Panc1 (cell line): Measurements from ENCODE around the gene SDC1. TPM values are rescaled to one million over a fixed set of nuclear protein-coding genes. Genes with fewer than 3 reads are reported as not detected.

Source experiments
- ATAC-seq: fragments of 200-7000 bp; cut with Tn5 transposase; 2 replicates; pipeline ENCODE4 v1.9.1; 2020; ENCODE audit warnings: mild to moderate bottlenecking, moderate library complexity
- BruUV-seq: library from RNA; stranded (reverse); fragments of 400-500 nt; replicated peaks from 2 replicates; lab custom pipeline; 2021; lab: Mats Ljungman, UMichigan
- CTCF ChIA-PET: fragments of 300-600 bp; sonication (Branson Sonifier 250); formaldehyde crosslinking; loops from one replicate; lab custom pipeline; 2022; ENCODE audit warnings: antibody characterized with exemption; lab: Charles Lee
- POLR2A ChIA-PET: fragments of 300-600 bp; sonication (Branson Sonifier 250); formaldehyde crosslinking; loops from one replicate; lab custom pipeline; 2022; ENCODE audit warnings: antibody characterized with exemption; lab: Charles Lee
- DNase-seq: peaks from one replicate; pipeline ENCODE4 v3.0.0-alpha.2; 2010; ENCODE audit warnings: low read depth, low spot score
- H3K27ac ChIP-seq: 2 replicates; pipeline ENCODE4 v1.5.1; 2011; ENCODE audit warnings: mild to moderate bottlenecking, low read length, inconsistent platforms
- H3K27me3 ChIP-seq: fragments of 200-500 bp; sonication (Bioruptor generic); 2 replicates; pipeline ENCODE4 v1.6.0; 2014; ENCODE audit warnings: low read length, inconsistent platforms; ENCODE audit not compliant: control insufficient read depth, insufficient read depth
- H3K36me3 ChIP-seq: fragments of 200-500 bp; sonication (Bioruptor generic); 2 replicates; pipeline ENCODE4 v1.5.1; 2014; ENCODE audit warnings: inconsistent platforms, mild to moderate bottlenecking, low read length, moderate library complexity; ENCODE audit not compliant: control insufficient read depth, insufficient read depth
- H3K4me1 ChIP-seq: 2 replicates; pipeline ENCODE4 v1.5.1; 2011; ENCODE audit warnings: inconsistent platforms, mild to moderate bottlenecking, low read length, moderate library complexity; ENCODE audit not compliant: control insufficient read depth, insufficient read depth
- H3K4me3 ChIP-seq, 2 experiments: 2 replicates each; pipeline ENCODE4 v1.5.1; 2011 to 2012; ENCODE audit warnings: low read depth in 2 of 2, low read length in 2 of 2, mild to moderate bottlenecking in 2 of 2, inconsistent platforms in 1 of 2, moderate library complexity in 1 of 2
- H3K9me3 ChIP-seq: fragments of 200-500 bp; sonication (Bioruptor generic); 2 replicates; pipeline ENCODE4 v1.5.1; 2014; ENCODE audit warnings: low read depth, mild to moderate bottlenecking, inconsistent platforms, low read length, moderate library complexity; ENCODE audit not compliant: control insufficient read depth, insufficient read depth
- POLR2AphosphoS5 ChIP-seq: IDR thresholded peaks from 2 replicates; pipeline ENCODE4 v1.6.1; 2012; ENCODE audit warnings: mild to moderate bottlenecking, low read depth, low read length, moderate library complexity
- SIN3A ChIP-seq: IDR thresholded peaks from 2 replicates; pipeline ENCODE4 v1.6.1; 2012; ENCODE audit warnings: low read depth, mild to moderate bottlenecking, low read length, moderate library complexity, borderline replicate concordance; ENCODE audit not compliant: insufficient read depth
- TCF7L2 ChIP-seq: IDR thresholded peaks from 2 replicates; pipeline ENCODE4 v1.6.1; 2011; ENCODE audit warnings: mild to moderate bottlenecking, low read depth, low read length, inconsistent platforms
- in situ Hi-C: cut with HindIII; loops from 2 replicates; pipeline ENCODE4 v1.10.0; 2016; ENCODE audit warnings: low sequenced_read_pairs, low pct_unique_long_range_greater_than_20kb
- intact Hi-C: fragments of 100-400 bp; cut with micrococcal nuclease; formaldehyde crosslinking; loops from one replicate; pipeline ENCODE4 v1.10.0; 2022; ENCODE audit not compliant: unreplicated experiment
- total RNA-seq: library from RNA; stranded (reverse); gene quantifications from one replicate; pipeline ENCODE4 v1.2.1, GENCODE V29; 2021; ENCODE audit not compliant: unreplicated experiment
- TF ChIP-seq, protein P1 (sequence below), 2 experiments: IDR thresholded peaks; 2 replicates each; pipeline ENCODE4 v1.6.1; 2011 to 2012; ENCODE audit warnings: low read depth in 2 of 2, control low read depth in 1 of 2, low read length in 1 of 2, mild to moderate bottlenecking in 1 of 2, moderate library complexity in 1 of 2; ENCODE audit not compliant: insufficient read depth in 1 of 2
- TF ChIP-seq, protein P2 (sequence below): fragments of 450-650 bp; IDR thresholded peaks from 2 replicates; pipeline ENCODE4 v1.5.1; 2017; ENCODE audit warnings: mild to moderate bottlenecking

The SDC1 gene
- total RNA-seq, 1 experiment from 2014 or later = 93.0 TPM

DNA sequence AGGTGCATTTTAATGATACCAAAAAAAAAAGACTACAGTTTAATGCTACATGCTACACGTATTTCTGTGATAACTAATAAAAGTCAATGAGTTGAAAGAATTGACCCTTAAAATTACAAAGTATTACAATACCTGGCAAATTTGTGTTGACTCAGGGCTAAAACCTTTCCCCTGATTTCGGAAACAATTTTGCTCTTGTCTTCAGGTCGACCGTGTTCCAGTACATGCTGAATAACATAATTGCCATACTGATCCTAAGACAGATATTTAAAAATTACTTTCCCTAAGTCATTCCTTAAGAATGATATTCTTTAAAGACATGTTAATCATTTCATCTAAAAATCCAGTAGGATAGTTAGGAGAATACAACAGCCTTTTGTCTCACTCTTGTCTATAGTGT lies 29.8 kb upstream of the SDC1 start:
- ChIA-PET CTCF (no interaction called here), POLR2A (no interaction called here)
- DNase-seq = no peak
- Histone ChIP-seq H3K4me3 (no peak overlapping the region), H3K27ac (no peak overlapping the region), H3K4me1 (no peaks in the 10 kb centered on the region), H3K27me3 (no peaks in the 10 kb centered on the region), H3K36me3 (peaks cover 69% of the 10 kb centered on the region), H3K9me3 (no peaks in the 10 kb centered on the region)
- in situ Hi-C loops = no loop called here
- intact Hi-C loops = no loop called here
- no peak for ATAC-seq
- no TSS peak for BruUV-seq
- TF ChIP-seq, protein P1, sequence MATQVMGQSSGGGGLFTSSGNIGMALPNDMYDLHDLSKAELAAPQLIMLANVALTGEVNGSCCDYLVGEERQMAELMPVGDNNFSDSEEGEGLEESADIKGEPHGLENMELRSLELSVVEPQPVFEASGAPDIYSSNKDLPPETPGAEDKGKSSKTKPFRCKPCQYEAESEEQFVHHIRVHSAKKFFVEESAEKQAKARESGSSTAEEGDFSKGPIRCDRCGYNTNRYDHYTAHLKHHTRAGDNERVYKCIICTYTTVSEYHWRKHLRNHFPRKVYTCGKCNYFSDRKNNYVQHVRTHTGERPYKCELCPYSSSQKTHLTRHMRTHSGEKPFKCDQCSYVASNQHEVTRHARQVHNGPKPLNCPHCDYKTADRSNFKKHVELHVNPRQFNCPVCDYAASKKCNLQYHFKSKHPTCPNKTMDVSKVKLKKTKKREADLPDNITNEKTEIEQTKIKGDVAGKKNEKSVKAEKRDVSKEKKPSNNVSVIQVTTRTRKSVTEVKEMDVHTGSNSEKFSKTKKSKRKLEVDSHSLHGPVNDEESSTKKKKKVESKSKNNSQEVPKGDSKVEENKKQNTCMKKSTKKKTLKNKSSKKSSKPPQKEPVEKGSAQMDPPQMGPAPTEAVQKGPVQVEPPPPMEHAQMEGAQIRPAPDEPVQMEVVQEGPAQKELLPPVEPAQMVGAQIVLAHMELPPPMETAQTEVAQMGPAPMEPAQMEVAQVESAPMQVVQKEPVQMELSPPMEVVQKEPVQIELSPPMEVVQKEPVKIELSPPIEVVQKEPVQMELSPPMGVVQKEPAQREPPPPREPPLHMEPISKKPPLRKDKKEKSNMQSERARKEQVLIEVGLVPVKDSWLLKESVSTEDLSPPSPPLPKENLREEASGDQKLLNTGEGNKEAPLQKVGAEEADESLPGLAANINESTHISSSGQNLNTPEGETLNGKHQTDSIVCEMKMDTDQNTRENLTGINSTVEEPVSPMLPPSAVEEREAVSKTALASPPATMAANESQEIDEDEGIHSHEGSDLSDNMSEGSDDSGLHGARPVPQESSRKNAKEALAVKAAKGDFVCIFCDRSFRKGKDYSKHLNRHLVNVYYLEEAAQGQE (IDR thresholded peaks at IDR 0.05; ENCODE audit: insufficient read depth in 1 of 2, low read depth in 2 of 2, low read length in 1 of 2) = no peak
- no peak for TF ChIP-seq TCF7L2
- TF ChIP-seq, protein P2, sequence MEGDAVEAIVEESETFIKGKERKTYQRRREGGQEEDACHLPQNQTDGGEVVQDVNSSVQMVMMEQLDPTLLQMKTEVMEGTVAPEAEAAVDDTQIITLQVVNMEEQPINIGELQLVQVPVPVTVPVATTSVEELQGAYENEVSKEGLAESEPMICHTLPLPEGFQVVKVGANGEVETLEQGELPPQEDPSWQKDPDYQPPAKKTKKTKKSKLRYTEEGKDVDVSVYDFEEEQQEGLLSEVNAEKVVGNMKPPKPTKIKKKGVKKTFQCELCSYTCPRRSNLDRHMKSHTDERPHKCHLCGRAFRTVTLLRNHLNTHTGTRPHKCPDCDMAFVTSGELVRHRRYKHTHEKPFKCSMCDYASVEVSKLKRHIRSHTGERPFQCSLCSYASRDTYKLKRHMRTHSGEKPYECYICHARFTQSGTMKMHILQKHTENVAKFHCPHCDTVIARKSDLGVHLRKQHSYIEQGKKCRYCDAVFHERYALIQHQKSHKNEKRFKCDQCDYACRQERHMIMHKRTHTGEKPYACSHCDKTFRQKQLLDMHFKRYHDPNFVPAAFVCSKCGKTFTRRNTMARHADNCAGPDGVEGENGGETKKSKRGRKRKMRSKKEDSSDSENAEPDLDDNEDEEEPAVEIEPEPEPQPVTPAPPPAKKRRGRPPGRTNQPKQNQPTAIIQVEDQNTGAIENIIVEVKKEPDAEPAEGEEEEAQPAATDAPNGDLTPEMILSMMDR = no peak
- no peak for TF ChIP-seq SIN3A
- TF ChIP-seq POLR2AphosphoS5 = no peak

DNA sequence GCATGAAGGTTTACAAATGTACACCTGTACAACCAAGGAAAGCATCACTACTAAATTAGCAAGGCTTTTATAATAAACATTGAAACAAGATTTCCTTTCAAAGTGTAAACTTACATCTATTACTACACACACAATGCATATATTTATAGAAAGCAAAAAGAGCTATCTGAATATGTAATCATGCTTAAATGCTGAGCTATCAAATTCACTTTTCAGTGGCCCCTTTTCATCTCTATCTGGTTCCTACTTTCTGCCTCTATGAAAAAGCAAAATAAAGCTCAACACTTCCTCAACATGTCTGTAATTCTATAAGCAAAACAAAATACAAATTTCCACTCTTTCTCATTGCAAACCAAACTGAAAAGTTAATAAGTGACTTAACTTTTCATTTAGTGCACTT lies 25.5 kb upstream of the SDC1 start:
- TF ChIP-seq POLR2AphosphoS5 = no peak
- TF ChIP-seq SIN3A = no peak
- TF ChIP-seq, protein P1 (IDR thresholded peaks at IDR 0.05; ENCODE audit: insufficient read depth in 1 of 2, low read depth in 2 of 2, low read length in 1 of 2) = no peak
- no peak for TF ChIP-seq TCF7L2
- TF ChIP-seq, protein P2 = no peak
- Histone ChIP-seq H3K9me3 (no peaks in the 10 kb centered on the region), H3K4me1 (no peaks in the 10 kb centered on the region), H3K27me3 (no peaks in the 10 kb centered on the region), H3K4me3 (no peak overlapping the region), H3K36me3 (peaks cover 52% of the 10 kb centered on the region), H3K27ac (no peak overlapping the region)
- in situ Hi-C loops (no loop called here), intact Hi-C loops (no loop called here)
- ChIA-PET CTCF (no interaction called here), POLR2A (no interaction called here)
- no peak for ATAC-seq
- no peak for DNase-seq
- BruUV-seq = no TSS peak
